Measurements from ENCODE around the gene TMEM250. TPM values are rescaled to one million over a fixed set of nuclear protein-coding genes. Genes with fewer than 3 reads are reported as not detected.

The TMEM250 gene
- total RNA-seq, 1 donor from 2014 or later, result 30.7 TPM

DNA sequence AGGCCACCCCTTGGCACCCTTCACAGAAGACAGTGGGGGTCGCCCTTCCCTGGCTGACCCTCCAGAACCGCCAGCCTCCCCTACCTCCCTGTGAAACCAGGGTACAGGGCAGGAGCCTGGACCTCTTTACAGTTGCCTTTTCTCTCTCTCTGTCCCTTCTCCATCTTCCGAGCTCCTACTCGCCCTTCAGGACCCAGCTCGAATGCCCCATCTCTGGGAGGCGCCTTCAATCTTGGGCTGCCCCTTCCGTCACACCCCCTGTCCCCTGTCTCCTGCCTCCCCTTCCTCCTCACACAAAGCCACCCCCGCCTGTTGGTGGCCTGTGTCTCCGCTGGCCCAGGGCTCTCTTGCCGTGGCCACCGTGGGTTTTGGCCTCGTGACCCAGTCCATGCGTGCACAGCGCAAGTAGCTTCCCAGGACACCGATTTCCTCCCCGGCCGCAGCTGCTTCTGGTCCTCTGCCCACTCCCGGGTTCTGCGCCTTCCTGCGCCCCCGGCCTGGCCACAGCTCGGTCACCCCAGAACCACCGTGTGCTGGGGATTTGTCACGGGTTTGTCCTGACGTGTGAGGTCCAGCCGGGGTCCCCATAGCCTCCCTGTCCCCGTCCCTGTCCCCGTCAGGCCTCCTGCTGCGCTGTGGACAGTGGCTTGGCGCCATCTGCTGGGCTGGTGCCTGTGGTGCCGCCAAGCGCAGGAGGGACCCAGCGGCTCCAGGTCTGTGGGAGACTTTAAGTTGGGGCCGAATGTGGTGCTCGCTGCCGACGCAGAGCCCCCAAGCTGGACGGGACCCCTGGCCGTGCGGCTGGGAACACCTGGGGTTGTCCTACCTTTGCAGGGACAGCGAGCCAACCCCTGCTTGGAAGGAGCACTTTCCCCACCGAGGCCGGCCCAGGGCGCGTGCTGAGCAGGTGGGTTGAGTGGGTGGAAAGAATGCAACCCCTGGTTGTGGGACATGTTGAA lies 4.0 kb upstream of the TMEM250 start:
- H3K27ac ChIP-seq, result no peak overlapping the region
- no peaks in the 10 kb centered on the region for H3K36me3 ChIP-seq
- peak; percentile 60 for ATAC-seq
- no peaks in the 10 kb centered on the region for H3K9me3 ChIP-seq
- H3K27me3 ChIP-seq, result peaks cover 5% of the 10 kb centered on the region
- intact Hi-C loops (cut with DNase I), result loop anchor here (2.0 kb wide), 1 partner anchor 156 kb away; no protein-coding TSS in a partner anchor
- TF ChIP-seq, protein P1, sequence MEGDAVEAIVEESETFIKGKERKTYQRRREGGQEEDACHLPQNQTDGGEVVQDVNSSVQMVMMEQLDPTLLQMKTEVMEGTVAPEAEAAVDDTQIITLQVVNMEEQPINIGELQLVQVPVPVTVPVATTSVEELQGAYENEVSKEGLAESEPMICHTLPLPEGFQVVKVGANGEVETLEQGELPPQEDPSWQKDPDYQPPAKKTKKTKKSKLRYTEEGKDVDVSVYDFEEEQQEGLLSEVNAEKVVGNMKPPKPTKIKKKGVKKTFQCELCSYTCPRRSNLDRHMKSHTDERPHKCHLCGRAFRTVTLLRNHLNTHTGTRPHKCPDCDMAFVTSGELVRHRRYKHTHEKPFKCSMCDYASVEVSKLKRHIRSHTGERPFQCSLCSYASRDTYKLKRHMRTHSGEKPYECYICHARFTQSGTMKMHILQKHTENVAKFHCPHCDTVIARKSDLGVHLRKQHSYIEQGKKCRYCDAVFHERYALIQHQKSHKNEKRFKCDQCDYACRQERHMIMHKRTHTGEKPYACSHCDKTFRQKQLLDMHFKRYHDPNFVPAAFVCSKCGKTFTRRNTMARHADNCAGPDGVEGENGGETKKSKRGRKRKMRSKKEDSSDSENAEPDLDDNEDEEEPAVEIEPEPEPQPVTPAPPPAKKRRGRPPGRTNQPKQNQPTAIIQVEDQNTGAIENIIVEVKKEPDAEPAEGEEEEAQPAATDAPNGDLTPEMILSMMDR (IDR thresholded peaks at IDR 0.05), result peak; percentile 97
- peak; percentile 89 for DNase-seq
- peak overlapping the region; percentile 8 for H3K4me3 ChIP-seq
- H3K4me1 ChIP-seq, result peaks cover 16% of the 10 kb centered on the region

DNA sequence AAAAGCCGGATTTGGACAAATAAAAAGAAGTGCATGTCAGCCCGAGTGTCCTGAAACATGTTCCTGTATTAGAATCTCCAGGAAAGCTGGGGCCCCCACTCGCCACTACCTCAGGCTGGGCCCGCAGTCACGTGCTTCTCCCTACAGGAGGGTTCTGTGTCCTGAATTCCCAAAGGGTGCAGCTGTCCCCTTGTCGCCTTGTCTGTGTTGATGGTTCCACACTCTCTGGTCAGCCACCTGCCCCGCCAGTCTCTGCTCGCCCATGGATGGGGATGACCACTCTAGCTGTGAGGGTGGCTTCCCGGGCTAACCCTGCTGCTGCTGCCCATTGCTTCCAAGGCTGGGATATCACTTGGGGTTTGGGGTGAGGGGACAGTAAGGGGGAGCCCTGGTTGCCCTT lies 3.1 kb upstream of the TMEM250 start:
- Histone ChIP-seq H3K9me3 (no peaks in the 10 kb centered on the region), H3K27ac (no peak overlapping the region), H3K4me1 (peaks cover 25% of the 10 kb centered on the region), H3K4me3 (no peak overlapping the region), H3K36me3 (no peaks in the 10 kb centered on the region), H3K27me3 (peaks cover 5% of the 10 kb centered on the region)
- intact Hi-C loops (cut with DNase I), result loop anchor here (2.0 kb wide), 1 partner anchor 155 kb away; no protein-coding TSS in a partner anchor
- TF ChIP-seq, protein P1 (IDR thresholded peaks at IDR 0.05), result no peak
- DNase-seq (no peak), ATAC-seq (no peak)

DNA sequence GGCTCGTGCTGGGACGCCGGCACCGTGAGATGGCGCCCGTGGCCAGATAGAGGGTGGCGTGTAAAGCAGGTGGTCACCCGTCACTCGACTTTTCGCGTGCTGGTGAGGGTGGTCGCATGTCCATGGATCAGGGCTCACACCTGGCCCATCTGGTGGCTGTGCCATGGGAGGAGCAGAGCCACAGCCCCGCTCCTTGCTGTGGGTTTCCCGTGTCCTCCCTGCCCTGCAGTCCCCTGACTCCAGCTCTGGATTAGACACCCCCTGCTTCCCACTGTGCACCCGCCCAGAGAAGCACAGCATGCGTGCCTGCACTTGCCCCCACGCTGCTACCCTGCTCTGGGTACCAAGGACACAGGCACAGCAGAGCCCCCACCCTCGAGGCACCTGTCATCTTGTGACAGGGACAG lies 1.8 kb upstream of the TMEM250 start:
- ATAC-seq (no peak), DNase-seq (no peak)
- intact Hi-C loops (cut with DNase I), result no loop called here
- H3K27ac ChIP-seq, result no peak overlapping the region
- H3K36me3 ChIP-seq, result peaks cover 11% of the 10 kb centered on the region
- TF ChIP-seq, protein P1 (IDR thresholded peaks at IDR 0.05), result no peak
- peaks cover 5% of the 10 kb centered on the region for H3K27me3 ChIP-seq
- no peak overlapping the region for H3K4me3 ChIP-seq
- H3K9me3 ChIP-seq, result no peaks in the 10 kb centered on the region
- peaks cover 26% of the 10 kb centered on the region for H3K4me1 ChIP-seq

DNA sequence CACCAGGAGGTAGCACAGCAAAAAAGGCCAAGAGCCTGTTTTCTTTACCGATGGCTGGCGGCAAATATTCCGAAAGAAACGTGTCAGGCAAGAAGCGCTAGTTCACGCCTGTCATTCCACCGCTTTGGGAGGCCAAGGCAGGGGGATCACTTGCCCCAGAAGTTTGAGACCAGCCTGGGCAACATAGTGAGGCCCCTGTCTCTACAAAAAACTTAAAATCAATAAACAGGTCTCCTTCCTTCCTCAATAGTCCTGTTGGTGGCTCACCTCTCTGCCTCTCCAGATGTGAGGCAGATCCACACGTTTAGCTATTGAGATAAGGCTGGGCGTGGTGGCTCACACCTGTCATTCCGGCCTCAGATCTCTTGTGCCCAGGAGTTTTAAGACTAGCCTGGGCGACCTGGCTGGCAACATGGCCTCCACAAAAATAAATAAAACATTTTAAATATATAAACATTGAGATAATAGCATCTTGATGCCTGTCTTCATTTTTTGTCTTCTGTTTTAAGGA lies 1.3 kb upstream of the TMEM250 start:
- Histone ChIP-seq H3K9me3 (no peaks in the 10 kb centered on the region), H3K4me1 (peaks cover 26% of the 10 kb centered on the region), H3K4me3 (peak overlapping the region; percentile 88), H3K36me3 (peaks cover 16% of the 10 kb centered on the region), H3K27ac (peak overlapping the region; percentile 94), H3K27me3 (peaks cover 5% of the 10 kb centered on the region)
- intact Hi-C loops (cut with DNase I), result no loop called here
- ATAC-seq (no peak), DNase-seq (no peak)
- TF ChIP-seq, protein P1 (IDR thresholded peaks at IDR 0.05), result no peak

DNA sequence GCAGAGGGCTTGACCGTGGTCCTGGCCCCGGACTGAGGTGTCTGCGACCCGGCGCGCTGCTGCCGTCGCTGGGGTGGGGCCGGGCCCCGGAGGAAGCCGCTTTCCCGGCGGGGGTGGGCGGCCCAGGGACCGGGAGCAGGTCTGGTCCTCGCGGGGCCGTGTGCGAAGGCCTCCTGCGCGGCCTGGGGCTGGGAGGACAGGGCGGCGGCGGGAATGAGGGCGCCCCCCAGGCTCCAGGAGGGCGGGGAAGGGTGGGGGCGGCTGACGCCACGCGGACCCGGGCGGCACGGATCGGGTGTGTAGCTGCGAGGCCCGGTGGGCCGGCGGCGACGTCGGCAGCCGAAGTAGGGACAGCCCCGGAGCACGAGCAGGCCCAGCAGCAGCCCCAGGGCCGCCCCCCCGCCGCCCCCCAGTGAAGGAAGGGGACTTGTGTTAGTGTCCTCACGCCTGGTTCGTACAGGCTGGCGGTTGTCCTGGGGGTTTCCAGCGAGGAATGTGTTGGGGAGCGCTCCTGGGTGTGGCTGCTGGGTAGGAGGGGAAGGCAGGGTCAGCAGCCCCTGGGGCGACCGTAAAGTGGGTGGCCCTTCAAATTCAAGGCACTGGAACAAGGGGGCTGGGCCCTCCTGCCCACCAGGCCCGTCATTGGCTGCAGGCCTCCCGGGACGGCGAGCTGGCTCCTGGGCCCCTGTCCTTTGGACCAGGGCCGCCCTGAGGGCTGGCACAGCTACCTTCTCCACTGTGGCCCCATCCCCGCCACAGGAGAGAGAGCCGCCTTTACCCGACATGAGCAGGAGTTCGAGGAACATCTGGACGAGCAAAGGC lies 597 bp upstream of the TMEM250 start:
- Histone ChIP-seq H3K9me3 (no peaks in the 10 kb centered on the region), H3K36me3 (peaks cover 22% of the 10 kb centered on the region), H3K4me3 (peak overlapping the region; percentile 88), H3K27me3 (no peaks in the 10 kb centered on the region), H3K27ac (peak overlapping the region; percentile 94), H3K4me1 (peaks cover 26% of the 10 kb centered on the region)
- TF ChIP-seq, protein P1 (IDR thresholded peaks at IDR 0.05), result no peak
- ATAC-seq (no peak), DNase-seq (no peak)
- intact Hi-C loops (cut with DNase I), result no loop called here
